MCF 10A (cell line): ENCODE measurements around the gene NRIP2. TPM values are rescaled to one million over a fixed set of nuclear protein-coding genes. Genes with fewer than 3 reads are reported as not detected.

Experiments used
- BruUV-seq: library from RNA; stranded (reverse); fragments of 400-500 nt; replicated peaks from 2 replicates; lab custom pipeline; 2021; lab: Mats Ljungman, UMichigan
- CTCF ChIA-PET: fragments of 300-600 bp; sonication (Branson Sonifier 250); formaldehyde crosslinking; extraction: SDS; loops from one replicate; lab custom pipeline; 2021; ENCODE audit warnings: antibody characterized with exemption, inconsistent platforms; lab: Yijun Ruan, JAX
- POLR2A ChIA-PET: fragments of 300-600, 350-650 bp; sonication (Branson Sonifier 250); formaldehyde crosslinking; extraction: SDS; loops from one replicate; lab custom pipeline; 2020; ENCODE audit warnings: antibody characterized with exemption, inconsistent platforms; lab: Yijun Ruan, JAX
- DNase-seq: peaks from one replicate; pipeline ENCODE4 v3.0.0-alpha.2; 2018; ENCODE audit not compliant: unreplicated experiment
- H3K27ac Mint-ChIP-seq: one replicate; pipeline ENCODE4 v1.8.0; 2022; ENCODE audit warnings: mild to moderate bottlenecking, low read depth, mixed read lengths; ENCODE audit not compliant: unreplicated experiment
- H3K27me3 Mint-ChIP-seq: one replicate; pipeline ENCODE4 v1.8.0; 2022; ENCODE audit warnings: mixed read lengths; ENCODE audit not compliant: insufficient read depth, unreplicated experiment
- H3K36me3 Mint-ChIP-seq: one replicate; pipeline ENCODE4 v1.8.0; 2022; ENCODE audit warnings: mild to moderate bottlenecking, moderate library complexity, mixed read lengths; ENCODE audit not compliant: insufficient read depth, unreplicated experiment
- H3K4me1 Mint-ChIP-seq: one replicate; pipeline ENCODE4 v1.8.0; 2022; ENCODE audit warnings: mixed read lengths; ENCODE audit not compliant: insufficient read depth, unreplicated experiment
- H3K4me3 Mint-ChIP-seq: one replicate; pipeline ENCODE4 v1.8.0; 2022; ENCODE audit warnings: mild to moderate bottlenecking, moderate library complexity, mixed read lengths; ENCODE audit not compliant: unreplicated experiment
- H3K9me3 Mint-ChIP-seq: one replicate; pipeline ENCODE4 v1.8.0; 2022; ENCODE audit warnings: mixed read lengths; ENCODE audit not compliant: unreplicated experiment
- intact Hi-C: fragments of 100-400 bp; cut with micrococcal nuclease; formaldehyde crosslinking; loops from 2 replicates; pipeline ENCODE4 v1.14.1; 2022
- total RNA-seq: library from RNA; stranded (reverse); gene quantifications from 2 replicates; pipeline ENCODE4 v1.2.3, GENCODE V29; 2022
- TF ChIP-seq, protein P1 (sequence below): fragments of 200-600 bp; IDR thresholded peaks from one replicate; pipeline ENCODE4 v1.8.0; 2022; ENCODE audit warnings: antibody characterized with exemption, mild to moderate bottlenecking; ENCODE audit not compliant: unreplicated experiment

Gene NRIP2
- total RNA-seq, 1 experiment from 2014 or later = not detected

DNA sequence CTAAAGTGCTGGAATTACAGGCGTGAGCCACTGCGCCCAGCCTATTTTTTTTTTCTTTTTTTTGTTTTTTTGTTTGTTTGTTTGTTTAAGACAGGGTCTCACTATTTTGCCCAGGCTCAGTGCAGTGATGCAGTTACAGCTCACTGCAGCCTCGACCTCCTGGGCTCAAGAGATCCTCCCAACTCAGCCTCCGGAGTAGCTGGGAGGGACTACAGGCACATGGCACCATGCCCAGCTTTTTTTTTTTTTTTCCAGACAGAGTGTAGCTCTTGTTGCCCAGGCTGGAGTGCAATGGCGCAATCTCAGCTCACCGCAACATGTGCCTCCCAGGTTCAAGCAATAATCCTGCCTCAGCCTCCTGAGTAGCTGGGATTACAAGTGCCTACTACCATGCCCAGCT lies 28.1 kb downstream of the NRIP2 start:
- BruUV-seq = no TSS peak
- H3K36me3 Mint-ChIP-seq = peaks cover 49% of the 10 kb centered on the region
- intact Hi-C loops = no loop called here
- H3K4me1 Mint-ChIP-seq = no peaks in the 10 kb centered on the region
- ChIA-PET CTCF (no interaction called here), POLR2A (interaction anchor here (1.4 kb wide), 1 partner anchor 11 kb away, joined by 11 read pairs; no protein-coding TSS in a partner anchor)
- H3K4me3 Mint-ChIP-seq = no peak overlapping the region
- H3K27me3 Mint-ChIP-seq = no peaks in the 10 kb centered on the region
- no peaks in the 10 kb centered on the region for H3K9me3 Mint-ChIP-seq
- TF ChIP-seq, protein P1, sequence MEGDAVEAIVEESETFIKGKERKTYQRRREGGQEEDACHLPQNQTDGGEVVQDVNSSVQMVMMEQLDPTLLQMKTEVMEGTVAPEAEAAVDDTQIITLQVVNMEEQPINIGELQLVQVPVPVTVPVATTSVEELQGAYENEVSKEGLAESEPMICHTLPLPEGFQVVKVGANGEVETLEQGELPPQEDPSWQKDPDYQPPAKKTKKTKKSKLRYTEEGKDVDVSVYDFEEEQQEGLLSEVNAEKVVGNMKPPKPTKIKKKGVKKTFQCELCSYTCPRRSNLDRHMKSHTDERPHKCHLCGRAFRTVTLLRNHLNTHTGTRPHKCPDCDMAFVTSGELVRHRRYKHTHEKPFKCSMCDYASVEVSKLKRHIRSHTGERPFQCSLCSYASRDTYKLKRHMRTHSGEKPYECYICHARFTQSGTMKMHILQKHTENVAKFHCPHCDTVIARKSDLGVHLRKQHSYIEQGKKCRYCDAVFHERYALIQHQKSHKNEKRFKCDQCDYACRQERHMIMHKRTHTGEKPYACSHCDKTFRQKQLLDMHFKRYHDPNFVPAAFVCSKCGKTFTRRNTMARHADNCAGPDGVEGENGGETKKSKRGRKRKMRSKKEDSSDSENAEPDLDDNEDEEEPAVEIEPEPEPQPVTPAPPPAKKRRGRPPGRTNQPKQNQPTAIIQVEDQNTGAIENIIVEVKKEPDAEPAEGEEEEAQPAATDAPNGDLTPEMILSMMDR = no peak
- DNase-seq = peak; percentile 72
- no peak overlapping the region for H3K27ac Mint-ChIP-seq

DNA sequence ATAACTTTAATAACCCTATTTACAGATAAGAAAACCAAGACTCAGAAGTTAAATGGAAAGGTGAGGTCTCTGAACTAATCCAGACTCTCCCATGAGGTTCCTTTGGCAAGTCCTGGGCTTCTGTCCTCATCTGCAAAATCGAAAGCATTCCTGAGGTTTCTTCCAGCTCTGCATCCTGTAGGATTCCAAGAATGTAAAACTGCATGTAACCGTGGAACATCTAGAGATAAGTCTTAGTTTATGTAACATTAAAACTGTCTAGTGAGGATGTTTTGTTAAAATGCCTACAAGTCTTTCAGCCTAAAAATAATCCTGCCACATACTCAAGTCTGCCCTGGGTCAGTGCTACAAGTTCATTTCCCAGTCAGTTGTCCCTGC lies 29.7 kb downstream of the NRIP2 start:
- H3K9me3 Mint-ChIP-seq = no peaks in the 10 kb centered on the region
- CTCF ChIA-PET = interaction anchor here (0.6 kb wide), 1 partner anchor 95 kb away, joined by 4 read pairs; no protein-coding TSS in a partner anchor
- POLR2A ChIA-PET = interaction anchor here (0.7 to 1.1 kb wide), 2 partner anchors 9 to 15 kb away, joined by 3 to 8 read pairs; no protein-coding TSS in a partner anchor
- peaks cover 64% of the 10 kb centered on the region for H3K36me3 Mint-ChIP-seq
- no peaks in the 10 kb centered on the region for H3K27me3 Mint-ChIP-seq
- H3K4me1 Mint-ChIP-seq = no peaks in the 10 kb centered on the region
- TF ChIP-seq, protein P1 = no peak
- BruUV-seq = no TSS peak
- no peak overlapping the region for H3K27ac Mint-ChIP-seq
- H3K4me3 Mint-ChIP-seq = no peak overlapping the region
- intact Hi-C loops = no loop called here
- no peak for DNase-seq

DNA sequence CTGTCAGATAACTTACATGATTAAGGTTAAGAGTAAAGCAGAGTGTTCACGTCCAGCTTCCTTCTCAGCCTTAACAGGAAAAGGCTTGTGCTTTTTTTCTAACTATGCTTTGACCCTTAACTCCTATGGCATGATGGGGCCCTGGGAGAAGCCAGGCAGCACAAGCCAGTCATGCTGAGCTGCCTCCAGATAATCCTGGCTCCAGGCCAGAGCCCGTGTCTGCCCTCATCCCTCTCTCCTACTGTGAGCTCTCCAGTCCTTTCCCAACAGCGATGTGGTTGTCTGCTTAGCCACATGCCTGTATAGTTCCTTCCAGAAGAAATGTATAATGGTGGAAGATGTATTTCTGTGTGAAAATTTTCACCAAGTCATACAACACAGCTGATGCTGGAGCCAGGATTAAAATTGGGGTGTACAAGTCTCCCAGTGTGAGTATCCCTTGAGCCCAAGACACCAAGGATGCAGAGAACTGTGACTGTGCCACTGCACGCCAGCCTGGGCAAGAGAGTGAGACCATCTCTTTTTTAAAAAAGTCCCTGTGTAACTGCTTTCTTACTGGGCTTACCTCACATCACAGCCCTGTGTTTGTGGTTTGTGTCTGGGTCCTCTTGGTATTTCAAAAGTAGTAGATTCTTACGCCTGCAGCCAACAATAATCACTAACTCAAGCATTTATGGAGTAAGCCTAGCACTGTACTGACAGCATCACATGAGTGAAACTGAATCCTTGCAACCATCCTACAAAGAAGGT lies 30.3 kb downstream of the NRIP2 start:
- Mint-ChIP-seq H3K4me1 (no peaks in the 10 kb centered on the region), H3K36me3 (peaks cover 70% of the 10 kb centered on the region), H3K4me3 (no peak overlapping the region), H3K27ac (no peak overlapping the region), H3K27me3 (no peaks in the 10 kb centered on the region), H3K9me3 (no peaks in the 10 kb centered on the region)
- BruUV-seq = no TSS peak
- TF ChIP-seq, protein P1 = no peak
- ChIA-PET POLR2A (interaction anchor here (0.7 to 1.1 kb wide), 4 partner anchors 8 to 519 kb away, joined by 3 to 8 read pairs (median 4); no protein-coding TSS in a partner anchor), CTCF (interaction anchor here (0.7 to 1.3 kb wide), 2 partner anchors 9 to 84 kb away, joined by 3 to 4 read pairs; no protein-coding TSS in a partner anchor)
- DNase-seq = no peak
- intact Hi-C loops = no loop called here

DNA sequence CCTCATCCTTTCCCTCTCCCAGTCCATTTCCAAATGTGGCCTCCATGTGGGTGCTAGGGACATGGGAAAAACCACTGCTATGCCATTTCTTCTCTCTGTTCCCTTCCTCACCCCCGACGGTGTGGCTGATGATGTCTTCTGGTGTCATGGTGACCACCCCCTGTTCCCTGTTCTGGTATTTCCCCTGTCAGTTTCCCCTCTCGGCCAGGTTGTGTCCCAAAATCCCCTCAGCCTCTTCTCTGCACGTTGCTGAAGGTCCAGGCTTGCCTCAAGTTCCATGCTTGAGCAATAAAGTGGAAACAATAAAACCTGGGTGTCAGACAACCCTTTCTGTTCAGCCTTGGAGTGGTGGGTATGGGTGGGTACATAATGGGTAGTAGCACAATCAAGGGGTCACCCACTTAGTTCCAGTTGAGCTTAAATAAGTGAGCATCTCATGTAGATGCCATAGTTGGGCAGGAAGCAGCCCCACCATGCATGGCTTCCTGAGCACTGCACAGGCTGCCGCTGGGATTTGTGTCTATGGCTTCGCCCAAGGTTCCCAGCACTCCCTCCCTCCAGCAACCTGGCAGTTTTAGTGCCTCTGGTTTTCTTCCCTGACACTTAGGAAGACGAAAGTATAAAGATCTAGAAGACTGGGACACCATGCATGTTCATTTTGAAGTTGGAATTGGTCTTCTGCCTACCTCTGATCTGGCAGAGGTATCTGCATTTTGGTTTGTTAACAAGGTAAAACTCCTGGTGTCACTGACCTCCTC lies 31.0 kb downstream of the NRIP2 start:
- Mint-ChIP-seq H3K9me3 (no peaks in the 10 kb centered on the region), H3K27ac (no peak overlapping the region), H3K36me3 (peaks cover 78% of the 10 kb centered on the region), H3K4me3 (no peak overlapping the region), H3K4me1 (no peaks in the 10 kb centered on the region), H3K27me3 (no peaks in the 10 kb centered on the region)
- no peak for DNase-seq
- ChIA-PET CTCF (interaction anchor here (0.7 to 1.3 kb wide), 2 partner anchors 8 to 85 kb away, joined by 3 to 4 read pairs; no protein-coding TSS in a partner anchor), POLR2A (interaction anchor here (0.7 kb wide), 2 partner anchors 8 to 518 kb away, joined by 3 to 6 read pairs; no protein-coding TSS in a partner anchor)
- intact Hi-C loops = no loop called here
- TF ChIP-seq, protein P1 = no peak
- no TSS peak for BruUV-seq
